ENCODE data around the gene JAGN1. TPM values are rescaled to one million over a fixed set of nuclear protein-coding genes. Genes with fewer than 3 reads are reported as not detected.

The JAGN1 gene
- total RNA-seq, 2 experiments from 2014 or later: 25.4 to 28.6 TPM

GRCh38 chr3:9916734-9917680, 26.6 kb downstream of the JAGN1 start, which contains the start of gene IL17RC:
Gene IL17RC (plus strand): TSS chr3:9917098. CDS start chr3:9917316, 218 bp downstream.
- Mint-ChIP-seq H3K27ac (no peak within 1 kb of the TSS), H3K9me3 (peaks cover 3% of the 10 kb centered on the region), H3K4me1 (peaks cover 15% of the 10 kb centered on the region), H3K36me3 (ENCODE audit: low read depth) (peaks cover 4% of the 10 kb centered on the region), H3K27me3 (peaks cover 13% of the 10 kb centered on the region), H3K4me3 (peak within 1 kb of the TSS; percentile 58)
- ChIA-PET POLR2A (interaction anchor here (1.5 to 1.8 kb wide), 3 partner anchors 15 to 124 kb away, joined by 4 to 7 read pairs (median 5); partner anchors contain the start of genes ARPC4, CRELD1, JAGN1 and TADA3), CTCF (interaction anchor here (7.5 kb wide), 1 partner anchor 15 kb away, joined by 51 read pairs; the partner anchor contains the start of gene CRELD1)
- no peak for DNase-seq

- Mint-ChIP-seq H3K4me3 (no peak overlapping the region), H3K27me3 (peaks cover 12% of the 10 kb centered on the region), H3K36me3 (ENCODE audit: low read depth) (no peaks in the 10 kb centered on the region), H3K27ac (no peak overlapping the region), H3K4me1 (peaks cover 9% of the 10 kb centered on the region), H3K9me3 (no peaks in the 10 kb centered on the region)
- no peak for DNase-seq
- ChIA-PET POLR2A (interaction anchor here (1.8 kb wide), 1 partner anchor 15 kb away, joined by 7 read pairs; the partner anchor contains the start of gene CRELD1), CTCF (no interaction called here)
These were observed 27.4 kb downstream of the JAGN1 start for GRCh38 chr3:9917820-9918219.

GRCh38 chr3:9918261-9919038, 28.0 kb downstream of the JAGN1 start:
- no peaks in the 10 kb centered on the region for H3K36me3 Mint-ChIP-seq (ENCODE audit: low read depth)
- H3K4me1 Mint-ChIP-seq: peaks cover 9% of the 10 kb centered on the region
- no peak for DNase-seq
- POLR2A ChIA-PET: interaction anchor here (1.8 kb wide), 1 partner anchor 14 kb away, joined by 7 read pairs; the partner anchor contains the start of gene CRELD1
- H3K9me3 Mint-ChIP-seq: no peaks in the 10 kb centered on the region
- peaks cover 14% of the 10 kb centered on the region for H3K27me3 Mint-ChIP-seq
- H3K27ac Mint-ChIP-seq: no peak overlapping the region
- H3K4me3 Mint-ChIP-seq: no peak overlapping the region
- CTCF ChIA-PET: no interaction called here

- Mint-ChIP-seq H3K9me3 (no peaks in the 10 kb centered on the region), H3K27me3 (peaks cover 17% of the 10 kb centered on the region), H3K4me1 (peaks cover 13% of the 10 kb centered on the region), H3K36me3 (ENCODE audit: low read depth) (no peaks in the 10 kb centered on the region), H3K4me3 (no peak overlapping the region), H3K27ac (no peak overlapping the region)
- POLR2A ChIA-PET: no interaction called here
- CTCF ChIA-PET: no interaction called here
- DNase-seq: no peak
These were observed 37.7 kb downstream of the JAGN1 start for GRCh38 chr3:9928158-9928557.

- Mint-ChIP-seq H3K27me3 (no peaks in the 10 kb centered on the region), H3K4me3 (no peak overlapping the region), H3K27ac (no peak overlapping the region), H3K4me1 (peaks cover 35% of the 10 kb centered on the region), H3K36me3 (ENCODE audit: low read depth) (peaks cover 8% of the 10 kb centered on the region), H3K9me3 (no peaks in the 10 kb centered on the region)
- CTCF ChIA-PET: interaction anchor here (1.1 to 5.7 kb wide), 11 partner anchors 10 to 426 kb away, joined by 3 to 87 read pairs (median 5); partner anchors contain the start of genes IL17RC, JAGN1 and SEC13
- POLR2A ChIA-PET: interaction anchor here (0.9 to 5.8 kb wide), 8 partner anchors 10 to 390 kb away, joined by 3 to 51 read pairs (median 3); partner anchors contain the start of genes ARPC4, IL17RE, JAGN1 and PRRT3
- no peak for DNase-seq
These were observed 40.5 kb downstream of the JAGN1 start for GRCh38 chr3:9930804-9931418.

- H3K27ac Mint-ChIP-seq: peak overlapping the region; percentile 91
- peaks cover 16% of the 10 kb centered on the region for H3K36me3 Mint-ChIP-seq (ENCODE audit: low read depth)
- H3K9me3 Mint-ChIP-seq: no peaks in the 10 kb centered on the region
- no peaks in the 10 kb centered on the region for H3K27me3 Mint-ChIP-seq
- H3K4me3 Mint-ChIP-seq: peak overlapping the region; percentile 96
- H3K4me1 Mint-ChIP-seq: peaks cover 40% of the 10 kb centered on the region
- ChIA-PET POLR2A (interaction anchor here (0.7 to 5.8 kb wide), 27 partner anchors 9 to 412 kb away, joined by 3 to 57 read pairs (median 5); partner anchors contain the start of genes ARPC4, BRK1, BRPF1 and CAMK1), CTCF (interaction anchor here (0.7 to 5.7 kb wide), 40 partner anchors 9 to 621 kb away, joined by 3 to 87 read pairs (median 5); partner anchors contain the start of genes ARPC4, CAMK1, EMC3 and FANCD2)
- DNase-seq: no peak
These were observed 42.1 kb downstream of the JAGN1 start for GRCh38 chr3:9932535-9932842.

- ChIA-PET POLR2A (interaction anchor here (0.7 to 5.8 kb wide), 35 partner anchors 9 to 412 kb away, joined by 3 to 57 read pairs (median 5); partner anchors contain the start of genes ARPC4, BRK1, BRPF1 and CAMK1), CTCF (interaction anchor here (0.6 to 5.7 kb wide), 50 partner anchors 9 to 620 kb away, joined by 3 to 87 read pairs (median 4); partner anchors contain the start of genes ARPC4, CAMK1, EMC3 and FANCD2)
- DNase-seq: peak; percentile 89
- peaks cover 40% of the 10 kb centered on the region for H3K4me1 Mint-ChIP-seq
- no peaks in the 10 kb centered on the region for H3K9me3 Mint-ChIP-seq
- H3K27ac Mint-ChIP-seq: peak overlapping the region; percentile 91
- H3K36me3 Mint-ChIP-seq (ENCODE audit: low read depth): peaks cover 18% of the 10 kb centered on the region
- H3K27me3 Mint-ChIP-seq: no peaks in the 10 kb centered on the region
- H3K4me3 Mint-ChIP-seq: peak overlapping the region; percentile 96
These were observed 42.6 kb downstream of the JAGN1 start for GRCh38 chr3:9932843-9933560.

GRCh38 chr3:9933561-9934234, 43.3 kb downstream of the JAGN1 start, which contains the start of gene CRELD1:
Gene CRELD1 (plus strand): TSS chr3:9933834. CDS start chr3:9934439, 605 bp downstream.
- POLR2A ChIA-PET: interaction anchor here (0.9 to 5.8 kb wide), 26 partner anchors 10 to 388 kb away, joined by 3 to 57 read pairs (median 6); partner anchors contain the start of genes ARPC4, BRPF1, CAMK1 and EMC3
- Mint-ChIP-seq H3K4me1 (peaks cover 40% of the 10 kb centered on the region), H3K9me3 (no peaks in the 10 kb centered on the region), H3K27ac (peak within 1 kb of the TSS; percentile 91), H3K4me3 (peak within 1 kb of the TSS; percentile 96), H3K36me3 (ENCODE audit: low read depth) (peaks cover 18% of the 10 kb centered on the region), H3K27me3 (no peaks in the 10 kb centered on the region)
- CTCF ChIA-PET: interaction anchor here (0.6 to 5.7 kb wide), 36 partner anchors 9 to 481 kb away, joined by 3 to 87 read pairs (median 5); partner anchors contain the start of genes ARPC4, EMC3, FANCD2 and IL17RC
- DNase-seq: peak; percentile 97

GRCh38 chr3:9934235-9934621, 43.8 kb downstream of the JAGN1 start:
- Mint-ChIP-seq H3K4me3 (peak overlapping the region; percentile 96), H3K36me3 (ENCODE audit: low read depth) (peaks cover 18% of the 10 kb centered on the region), H3K9me3 (no peaks in the 10 kb centered on the region), H3K27me3 (no peaks in the 10 kb centered on the region), H3K27ac (peak overlapping the region; percentile 91), H3K4me1 (peaks cover 40% of the 10 kb centered on the region)
- ChIA-PET POLR2A (interaction anchor here (1.2 to 5.8 kb wide), 13 partner anchors 10 to 387 kb away, joined by 3 to 57 read pairs (median 16); partner anchors contain the start of genes ARPC4, BRPF1, EMC3 and IL17RE), CTCF (interaction anchor here (0.8 to 5.7 kb wide), 12 partner anchors 13 to 387 kb away, joined by 3 to 87 read pairs (median 7); partner anchors contain the start of genes EMC3, FANCD2, IL17RC and JAGN1)
- DNase-seq: peak; percentile 31

- ChIA-PET CTCF (interaction anchor here (5.0 to 5.7 kb wide), 2 partner anchors 12 to 387 kb away, joined by 38 to 87 read pairs; partner anchors contain the start of gene SEC13), POLR2A (interaction anchor here (1.2 to 5.8 kb wide), 6 partner anchors 9 to 386 kb away, joined by 3 to 57 read pairs (median 18); partner anchors contain the start of genes EMC3, JAGN1, RPUSD3 and SEC13)
- Mint-ChIP-seq H3K4me1 (peaks cover 40% of the 10 kb centered on the region), H3K27ac (peak overlapping the region; percentile 13), H3K36me3 (ENCODE audit: low read depth) (peaks cover 18% of the 10 kb centered on the region), H3K27me3 (no peaks in the 10 kb centered on the region), H3K4me3 (peak overlapping the region; percentile 96), H3K9me3 (no peaks in the 10 kb centered on the region)
- no peak for DNase-seq
These were observed 44.6 kb downstream of the JAGN1 start for GRCh38 chr3:9934993-9935392.
